OCI-LY7 (cell line): ENCODE data around the gene SNX7.

Experiments
- EZH2phosphoT487 ChIP-seq: fragments of 200-600 bp; sonication (generic); IDR thresholded peaks from 2 replicates; pipeline ENCODE4 v1.6.1; 2018; ENCODE audit warnings: low read depth, borderline replicate concordance, mild to moderate bottlenecking, mixed run types, antibody characterized with exemption, low read length, moderate library complexity, mixed read lengths
- TF ChIP-seq, protein P1 (sequence below): fragments of 200-600 bp; sonication (generic); conservative IDR thresholded peaks from 2 replicates; pipeline ENCODE4 v1.5.1; 2014; ENCODE audit warnings: mild to moderate bottlenecking, antibody characterized with exemption, low read length, moderate library complexity, mixed read lengths

GRCh38 chr1:98669355-98670296 lies 8.1 kb downstream of the SNX7 start:
- TF ChIP-seq, protein P1, sequence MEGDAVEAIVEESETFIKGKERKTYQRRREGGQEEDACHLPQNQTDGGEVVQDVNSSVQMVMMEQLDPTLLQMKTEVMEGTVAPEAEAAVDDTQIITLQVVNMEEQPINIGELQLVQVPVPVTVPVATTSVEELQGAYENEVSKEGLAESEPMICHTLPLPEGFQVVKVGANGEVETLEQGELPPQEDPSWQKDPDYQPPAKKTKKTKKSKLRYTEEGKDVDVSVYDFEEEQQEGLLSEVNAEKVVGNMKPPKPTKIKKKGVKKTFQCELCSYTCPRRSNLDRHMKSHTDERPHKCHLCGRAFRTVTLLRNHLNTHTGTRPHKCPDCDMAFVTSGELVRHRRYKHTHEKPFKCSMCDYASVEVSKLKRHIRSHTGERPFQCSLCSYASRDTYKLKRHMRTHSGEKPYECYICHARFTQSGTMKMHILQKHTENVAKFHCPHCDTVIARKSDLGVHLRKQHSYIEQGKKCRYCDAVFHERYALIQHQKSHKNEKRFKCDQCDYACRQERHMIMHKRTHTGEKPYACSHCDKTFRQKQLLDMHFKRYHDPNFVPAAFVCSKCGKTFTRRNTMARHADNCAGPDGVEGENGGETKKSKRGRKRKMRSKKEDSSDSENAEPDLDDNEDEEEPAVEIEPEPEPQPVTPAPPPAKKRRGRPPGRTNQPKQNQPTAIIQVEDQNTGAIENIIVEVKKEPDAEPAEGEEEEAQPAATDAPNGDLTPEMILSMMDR: no peak
- no peak for TF ChIP-seq EZH2phosphoT487
